ENCODE data around the gene PPP3CA. TPM values are rescaled to one million over a fixed set of nuclear protein-coding genes. Genes with fewer than 3 reads are reported as not detected.

Gene PPP3CA
- total RNA-seq, 1 experiment from 2014 or later, result 40.2 TPM

DNA sequence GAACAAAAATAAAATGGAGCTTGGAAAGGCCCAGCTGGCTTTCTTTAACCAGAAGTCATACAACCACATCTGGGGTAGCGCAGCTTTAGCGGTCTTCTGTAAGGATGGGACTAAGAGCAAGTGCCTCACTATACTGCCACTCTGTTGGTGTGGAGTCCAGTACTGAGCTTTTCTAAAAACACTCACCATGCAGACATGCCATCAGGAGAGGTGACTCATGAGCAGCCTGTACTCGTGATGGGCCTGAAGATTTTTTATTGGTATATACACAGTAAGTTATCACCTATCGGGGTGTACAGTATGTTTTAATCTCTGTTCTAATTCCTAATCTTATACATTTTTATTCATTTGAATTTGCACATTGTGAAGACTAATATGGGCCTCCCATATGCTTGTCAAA lies 9.6 kb downstream of the PPP3CA start:
- Histone ChIP-seq H3F3A (ENCODE audit: insufficient read depth, low read depth) (no peaks in the 10 kb centered on the region), H3K9me3 (ENCODE audit: insufficient read depth, low read depth) (no peaks in the 10 kb centered on the region), H3K4me1 (replicated peaks; ENCODE audit: insufficient read depth) (no peaks in the 10 kb centered on the region), H3K27me3 (ENCODE audit: insufficient read depth, low read depth) (no peaks in the 10 kb centered on the region), H3K27ac (no peak overlapping the region), H2AFZ (no peak overlapping the region), H3K4me2 (no peak overlapping the region), H3K4me3 (no peak overlapping the region), H3K9me2 (ENCODE audit: insufficient read depth) (no peaks in the 10 kb centered on the region), H3K79me2 (ENCODE audit: low read depth) (peaks cover 41% of the 10 kb centered on the region), H4K20me1 (ENCODE audit: insufficient read depth) (no peaks in the 10 kb centered on the region), H3K36me3 (ENCODE audit: low read depth) (no peaks in the 10 kb centered on the region)
- TF ChIP-seq, protein P1, sequence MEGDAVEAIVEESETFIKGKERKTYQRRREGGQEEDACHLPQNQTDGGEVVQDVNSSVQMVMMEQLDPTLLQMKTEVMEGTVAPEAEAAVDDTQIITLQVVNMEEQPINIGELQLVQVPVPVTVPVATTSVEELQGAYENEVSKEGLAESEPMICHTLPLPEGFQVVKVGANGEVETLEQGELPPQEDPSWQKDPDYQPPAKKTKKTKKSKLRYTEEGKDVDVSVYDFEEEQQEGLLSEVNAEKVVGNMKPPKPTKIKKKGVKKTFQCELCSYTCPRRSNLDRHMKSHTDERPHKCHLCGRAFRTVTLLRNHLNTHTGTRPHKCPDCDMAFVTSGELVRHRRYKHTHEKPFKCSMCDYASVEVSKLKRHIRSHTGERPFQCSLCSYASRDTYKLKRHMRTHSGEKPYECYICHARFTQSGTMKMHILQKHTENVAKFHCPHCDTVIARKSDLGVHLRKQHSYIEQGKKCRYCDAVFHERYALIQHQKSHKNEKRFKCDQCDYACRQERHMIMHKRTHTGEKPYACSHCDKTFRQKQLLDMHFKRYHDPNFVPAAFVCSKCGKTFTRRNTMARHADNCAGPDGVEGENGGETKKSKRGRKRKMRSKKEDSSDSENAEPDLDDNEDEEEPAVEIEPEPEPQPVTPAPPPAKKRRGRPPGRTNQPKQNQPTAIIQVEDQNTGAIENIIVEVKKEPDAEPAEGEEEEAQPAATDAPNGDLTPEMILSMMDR (conservative IDR thresholded peaks at IDR 0.05), result no peak
- TF ChIP-seq EZH2 (IDR thresholded peaks at IDR 0.05; ENCODE audit: low read depth), result no peak
- ChIA-PET POLR2A (ENCODE audit: unreplicated experiment) (interaction anchor here (0.7 kb wide), 1 partner anchor 32 kb away, joined by 4 read pairs; no protein-coding TSS in a partner anchor), CTCF (no interaction called here)
- no peak for DNase-seq
- intact Hi-C loops (cut with micrococcal nuclease; ENCODE audit: unreplicated experiment), result no loop called here
- BruUV-seq (replicated peaks), result no TSS peak

DNA sequence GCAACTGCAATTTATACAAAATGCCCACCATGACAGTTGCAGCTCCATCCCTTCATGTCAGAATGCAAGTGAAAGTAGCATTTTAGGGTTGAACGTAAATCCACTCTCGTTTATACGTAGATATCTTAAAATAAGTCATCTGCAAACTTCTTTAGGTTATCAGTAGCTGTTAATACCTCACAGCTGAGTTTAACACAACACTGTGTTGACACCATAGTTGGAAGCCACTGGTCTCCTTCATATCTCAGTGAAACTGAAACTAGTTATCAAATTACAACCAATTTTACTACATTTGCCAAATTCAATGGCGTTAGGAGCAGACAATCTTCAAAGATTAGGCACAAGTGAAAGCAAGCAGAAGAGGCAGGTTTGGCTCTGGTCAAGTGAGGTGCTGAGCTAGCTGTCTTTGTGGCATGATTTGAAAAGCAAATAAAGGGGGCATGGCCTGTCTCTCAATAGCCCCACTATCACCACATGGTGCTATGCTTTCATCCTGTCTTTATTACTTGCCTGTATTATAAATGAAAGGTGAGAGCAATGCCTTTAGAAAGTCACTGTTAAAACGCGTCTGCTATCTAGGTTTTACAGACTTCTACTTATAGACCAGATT lies 12.3 kb downstream of the PPP3CA start:
- no peaks in the 10 kb centered on the region for H3K4me1 ChIP-seq (replicated peaks; ENCODE audit: insufficient read depth)
- H4K20me1 ChIP-seq (ENCODE audit: insufficient read depth), result no peaks in the 10 kb centered on the region
- no peaks in the 10 kb centered on the region for H3K9me3 ChIP-seq (ENCODE audit: insufficient read depth, low read depth)
- no peak for DNase-seq
- H3K4me3 ChIP-seq, result no peak overlapping the region
- no TSS peak for BruUV-seq (replicated peaks)
- H3K4me2 ChIP-seq, result no peak overlapping the region
- no peaks in the 10 kb centered on the region for H3F3A ChIP-seq (ENCODE audit: insufficient read depth, low read depth)
- H2AFZ ChIP-seq, result no peak overlapping the region
- H3K79me2 ChIP-seq (ENCODE audit: low read depth), result peaks cover 25% of the 10 kb centered on the region
- no peaks in the 10 kb centered on the region for H3K9me2 ChIP-seq (ENCODE audit: insufficient read depth)
- ChIA-PET POLR2A (ENCODE audit: unreplicated experiment) (interaction anchor here (0.5 kb wide), 1 partner anchor 184 kb away, joined by 8 read pairs; no protein-coding TSS in a partner anchor), CTCF (no interaction called here)
- H3K27ac ChIP-seq, result no peak overlapping the region
- no peak for TF ChIP-seq EZH2 (IDR thresholded peaks at IDR 0.05; ENCODE audit: low read depth)
- TF ChIP-seq, protein P1 (conservative IDR thresholded peaks at IDR 0.05), result no peak
- no peaks in the 10 kb centered on the region for H3K27me3 ChIP-seq (ENCODE audit: insufficient read depth, low read depth)
- H3K36me3 ChIP-seq (ENCODE audit: low read depth), result no peaks in the 10 kb centered on the region
- intact Hi-C loops (cut with micrococcal nuclease; ENCODE audit: unreplicated experiment), result no loop called here

DNA sequence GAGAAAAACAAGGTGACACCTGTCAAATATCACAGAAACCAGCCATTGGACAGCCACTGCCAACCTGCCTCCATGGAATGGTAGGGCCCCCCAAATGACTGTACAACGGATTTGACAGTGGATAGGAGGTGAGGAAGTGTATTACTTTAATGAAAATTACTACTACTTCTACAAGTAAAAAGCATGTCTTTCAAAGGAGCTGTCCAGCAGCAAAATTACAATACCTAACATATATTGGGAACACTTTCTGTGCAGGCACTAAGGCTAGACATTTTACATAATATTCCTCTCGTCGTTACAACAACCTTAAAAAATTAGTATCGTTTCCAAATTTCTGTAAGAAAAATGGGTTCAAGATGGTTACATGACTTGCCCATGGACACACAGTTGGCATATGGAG lies 14.9 kb downstream of the PPP3CA start:
- ChIA-PET POLR2A (ENCODE audit: unreplicated experiment) (no interaction called here), CTCF (no interaction called here)

More for the DNA sequence above, 14.9 kb downstream of the PPP3CA start:
- Histone ChIP-seq H2AFZ (no peak overlapping the region), H3K9me3 (ENCODE audit: insufficient read depth, low read depth) (no peaks in the 10 kb centered on the region), H3K9me2 (ENCODE audit: insufficient read depth) (no peaks in the 10 kb centered on the region), H3K4me2 (no peak overlapping the region), H3K4me1 (replicated peaks; ENCODE audit: insufficient read depth) (no peaks in the 10 kb centered on the region), H3K27ac (no peak overlapping the region), H3K4me3 (no peak overlapping the region), H3K27me3 (ENCODE audit: insufficient read depth, low read depth) (no peaks in the 10 kb centered on the region), H4K20me1 (ENCODE audit: insufficient read depth) (no peaks in the 10 kb centered on the region), H3K36me3 (ENCODE audit: low read depth) (no peaks in the 10 kb centered on the region), H3K79me2 (ENCODE audit: low read depth) (peaks cover 13% of the 10 kb centered on the region; the same call in 1 of the 2 replicates), H3F3A (ENCODE audit: insufficient read depth, low read depth) (no peaks in the 10 kb centered on the region)
- DNase-seq, result no peak
- intact Hi-C loops (cut with micrococcal nuclease; ENCODE audit: unreplicated experiment), result no loop called here
- TF ChIP-seq EZH2 (IDR thresholded peaks at IDR 0.05; ENCODE audit: low read depth), result no peak
- TF ChIP-seq, protein P1 (conservative IDR thresholded peaks at IDR 0.05), result no peak
- BruUV-seq (replicated peaks), result no TSS peak
